K562 (cell line): Measurements from ENCODE around the gene ZNF48. TPM values are rescaled to one million over a fixed set of nuclear protein-coding genes. Genes with fewer than 3 reads are reported as not detected.

Source experiments
- ARID3B ChIP-seq: fragments of 250-450 bp; sonication (Bioruptor Pico); IDR thresholded peaks from 2 replicates; pipeline ENCODE4 v1.4.0; 2020; ENCODE audit warnings: borderline replicate concordance
- BDP1 ChIP-seq: IDR thresholded peaks from 3 replicates; pipeline ENCODE4 v1.6.1; 2011; ENCODE audit not compliant: insufficient read length, insufficient read depth
- CTBP1 ChIP-seq: fragments of 450-650 bp; IDR thresholded peaks from 2 replicates; pipeline ENCODE4 v1.6.1; 2016; ENCODE audit warnings: borderline replicate concordance
- DPF2 ChIP-seq: fragments of 450-650 bp; IDR thresholded peaks from 2 replicates; pipeline ENCODE4 v1.6.1; 2016
- E2F1 ChIP-seq: sonication (generic); formaldehyde crosslinking; IDR thresholded peaks from 2 replicates; pipeline ENCODE4 v1.8.1; 2023; ENCODE audit warnings: mild to moderate bottlenecking, missing genetic modification reagents, moderate library complexity
- EP400 ChIP-seq: fragments of 450-650 bp; IDR thresholded peaks from 2 replicates; pipeline ENCODE4 v1.6.1; 2017; ENCODE audit warnings: antibody characterized with exemption, mild to moderate bottlenecking, moderate library complexity
- JUNB ChIP-seq: fragments of 450-650 bp; formaldehyde crosslinking; conservative IDR thresholded peaks from 2 replicates; pipeline ENCODE4 v1.4.0; 2020; ENCODE audit warnings: mild to moderate bottlenecking
- KLF13 ChIP-seq: fragments of 450-650 bp; IDR thresholded peaks from 2 replicates; pipeline ENCODE4 v1.6.1; 2016; ENCODE audit warnings: missing genetic modification characterization, low read depth, mild to moderate bottlenecking, missing compliant biosample characterization, moderate library complexity, borderline replicate concordance
- NR0B1 ChIP-seq: fragments of 450-650 bp; IDR thresholded peaks from one replicate; pipeline ENCODE4 v1.6.1; 2018; ENCODE audit warnings: mild to moderate bottlenecking, moderate library complexity; ENCODE audit not compliant: partially characterized antibody
- PREB ChIP-seq: sonication (generic); formaldehyde crosslinking; IDR thresholded peaks from 2 replicates; pipeline ENCODE4 v1.8.1; 2023; ENCODE audit warnings: mild to moderate bottlenecking, missing genetic modification reagents
- RB1 ChIP-seq: fragments of 450-650 bp; IDR thresholded peaks from 2 replicates; pipeline ENCODE4 v1.6.1; 2017; ENCODE audit warnings: low read depth, mild to moderate bottlenecking
- SAFB2 ChIP-seq: fragments of 200-400 bp; formaldehyde crosslinking; IDR thresholded peaks from 2 replicates; pipeline ENCODE4 v1.6.1; 2018; ENCODE audit warnings: borderline replicate concordance, low read length, low read depth, moderate library complexity; ENCODE audit not compliant: severe bottlenecking
- TEAD4 ChIP-seq, 2 experiments: sonication (generic) in 1 of 2; formaldehyde crosslinking in 1 of 2; IDR thresholded peaks; 2 replicates each; pipeline versions ENCODE4 v1.6.1 to v1.8.0; 2012 to 2022; ENCODE audit warnings: borderline replicate concordance in 1 of 2, inconsistent platforms in 1 of 2, low read length in 1 of 2, mild to moderate bottlenecking in 1 of 2, missing genetic modification reagents in 1 of 2
- ZNF263 ChIP-seq: sonication (generic); formaldehyde crosslinking; IDR thresholded peaks from 2 replicates; pipeline ENCODE4 v1.8.0; 2022; ENCODE audit warnings: mild to moderate bottlenecking, missing genetic modification reagents, borderline replicate concordance
- ZNF589 ChIP-seq: fragments of 200-800 bp; sonication (Bioruptor generic); IDR thresholded peaks from 2 replicates; pipeline ENCODE4 v1.6.1; 2016; ENCODE audit warnings: low read depth, missing genetic modification characterization, missing compliant biosample characterization
- ZNF780A ChIP-seq: fragments of 250-450 bp; sonication (Bioruptor Pico); IDR thresholded peaks from 2 replicates; pipeline ENCODE4 v1.5.0; 2021; ENCODE audit warnings: mild to moderate bottlenecking
- polyA plus RNA-seq, 8 experiments: library from polyadenylated mRNA; depleted of rRNA in 4 of 8; stranded (reverse) in 5 of 8; unstranded in 3 of 8; fragments of >200 nt; fragmentation: Nextera tagmentation in 2 of 8; fragmentation: Illumina TruSeq in 1 of 8; extraction: Ambion mirVana in 2 of 8; extraction: Trizol in 1 of 8; gene quantifications; 2 replicates each; pipeline versions ENCODE4 v1.2.1 to v1.2.3, GENCODE V29; 2011 to 2014; ENCODE audit warnings: inconsistent platforms in 1 of 8, missing spikeins in 1 of 8
- total RNA-seq, 7 experiments: library from RNA; depleted of rRNA in 6 of 7; stranded (reverse); fragments of >200 nt in 6 of 7; fragmentation: Illumina TruSeq in 2 of 7; extraction: Trizol in 2 of 7; gene quantifications; 2 replicates each; pipeline versions ENCODE4 v1.2.1 to v1.2.3, GENCODE V29; 2011 to 2021; ENCODE audit warnings: low replicate concordance in 1 of 7
- TF ChIP-seq, protein P1 (sequence below): fragments of 450-650 bp; IDR thresholded peaks from 2 replicates; pipeline ENCODE4 v1.6.1; 2016
- TF ChIP-seq, protein P2 (sequence below): fragments of 450-650 bp; formaldehyde crosslinking; IDR thresholded peaks from 2 replicates; pipeline ENCODE4 v1.4.0; 2020; ENCODE audit warnings: mild to moderate bottlenecking, moderate library complexity

The ZNF48 gene
- total and polyA plus RNA-seq, 9 of the 15 experiments (the other 6 are each of a cell fraction or from before 2014, with no cell fraction given) = 0.38 to 11.6 (median 4.7) TPM

GRCh38 chr16:30355144-30355953, 39.9 kb upstream of the ZNF48 start, which contains the start of gene CD2BP2 (continued):
- TF ChIP-seq E2F1 (CRISPR knock-in tag) (peak; percentile 88), TEAD4 (IDR thresholded peaks at IDR 0.05; ENCODE audit: low read length) (peak; percentile 62), TEAD4 (CRISPR knock-in tag; IDR thresholded peaks at IDR 0.05; ENCODE audit: borderline replicate concordance) (no peak), EP400 (peak; percentile 89), ZNF780A (CRISPR knock-in tag) (no peak), KLF13 (0 out of 2 replicates have a peak, but pooled peaks have one; percentile 13), RB1 (peak; percentile 90), ARID3B (no peak), BDP1 (no peak), ZNF263 (CRISPR knock-in tag) (peak; percentile 11; the same call in 1 of the 2 replicates), DPF2 (0 out of 2 replicates have a peak, but pooled peaks have one; percentile 56), SAFB2 (no peak), CTBP1 (peak; percentile 46; the same call in 1 of the 2 replicates), PREB (peak; percentile 97; the same call in 1 of the 2 replicates), ZNF589 (CRISPR knock-in tag) (peak; percentile 53; the same call in 1 of the 2 replicates), JUNB (peak; percentile 44; the same call in 1 of the 2 replicates), NR0B1 (no peak)
- TF ChIP-seq, protein P1, sequence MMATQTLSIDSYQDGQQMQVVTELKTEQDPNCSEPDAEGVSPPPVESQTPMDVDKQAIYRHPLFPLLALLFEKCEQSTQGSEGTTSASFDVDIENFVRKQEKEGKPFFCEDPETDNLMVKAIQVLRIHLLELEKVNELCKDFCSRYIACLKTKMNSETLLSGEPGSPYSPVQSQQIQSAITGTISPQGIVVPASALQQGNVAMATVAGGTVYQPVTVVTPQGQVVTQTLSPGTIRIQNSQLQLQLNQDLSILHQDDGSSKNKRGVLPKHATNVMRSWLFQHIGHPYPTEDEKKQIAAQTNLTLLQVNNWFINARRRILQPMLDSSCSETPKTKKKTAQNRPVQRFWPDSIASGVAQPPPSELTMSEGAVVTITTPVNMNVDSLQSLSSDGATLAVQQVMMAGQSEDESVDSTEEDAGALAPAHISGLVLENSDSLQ = peak; percentile 85
- TF ChIP-seq, protein P2, sequence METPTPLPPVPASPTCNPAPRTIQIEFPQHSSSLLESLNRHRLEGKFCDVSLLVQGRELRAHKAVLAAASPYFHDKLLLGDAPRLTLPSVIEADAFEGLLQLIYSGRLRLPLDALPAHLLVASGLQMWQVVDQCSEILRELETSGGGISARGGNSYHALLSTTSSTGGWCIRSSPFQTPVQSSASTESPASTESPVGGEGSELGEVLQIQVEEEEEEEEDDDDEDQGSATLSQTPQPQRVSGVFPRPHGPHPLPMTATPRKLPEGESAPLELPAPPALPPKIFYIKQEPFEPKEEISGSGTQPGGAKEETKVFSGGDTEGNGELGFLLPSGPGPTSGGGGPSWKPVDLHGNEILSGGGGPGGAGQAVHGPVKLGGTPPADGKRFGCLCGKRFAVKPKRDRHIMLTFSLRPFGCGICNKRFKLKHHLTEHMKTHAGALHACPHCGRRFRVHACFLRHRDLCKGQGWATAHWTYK = no peak
